Non-pigmented ciliary epithelial cell (primary cell): ENCODE measurements around the gene TC2N.
"Not testable (repeated sequence)": the region's sequence is repeated elsewhere in the genome, so short reads cannot be mapped to it uniquely, and the experiment has no call there.

ENCODE experiments used
- DNase-seq: peaks from one replicate; pipeline ENCODE4 v3.0.0-alpha.2; 2010; ENCODE audit warnings: low read depth

TC2N gene

DNA sequence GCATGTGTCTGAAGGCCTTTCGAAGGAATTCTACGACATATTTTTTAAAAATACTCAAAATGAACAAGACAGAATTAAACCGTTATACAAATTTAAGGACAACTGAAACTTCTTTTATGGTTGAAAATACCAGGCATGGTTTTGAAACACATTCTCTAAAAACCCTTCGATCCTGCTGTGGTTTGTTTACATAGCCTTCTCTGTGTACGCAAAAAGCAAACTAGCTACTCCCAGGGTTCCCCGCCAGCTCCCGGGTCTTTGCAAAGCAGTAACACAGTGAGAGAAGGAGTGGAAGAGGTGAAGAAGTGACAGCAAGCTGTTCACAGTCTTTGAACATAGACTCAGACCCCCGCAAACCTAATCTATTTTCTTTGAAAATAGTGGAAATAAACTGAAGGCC is 2.2 kb upstream of the TC2N start:
- no peak for DNase-seq

DNA sequence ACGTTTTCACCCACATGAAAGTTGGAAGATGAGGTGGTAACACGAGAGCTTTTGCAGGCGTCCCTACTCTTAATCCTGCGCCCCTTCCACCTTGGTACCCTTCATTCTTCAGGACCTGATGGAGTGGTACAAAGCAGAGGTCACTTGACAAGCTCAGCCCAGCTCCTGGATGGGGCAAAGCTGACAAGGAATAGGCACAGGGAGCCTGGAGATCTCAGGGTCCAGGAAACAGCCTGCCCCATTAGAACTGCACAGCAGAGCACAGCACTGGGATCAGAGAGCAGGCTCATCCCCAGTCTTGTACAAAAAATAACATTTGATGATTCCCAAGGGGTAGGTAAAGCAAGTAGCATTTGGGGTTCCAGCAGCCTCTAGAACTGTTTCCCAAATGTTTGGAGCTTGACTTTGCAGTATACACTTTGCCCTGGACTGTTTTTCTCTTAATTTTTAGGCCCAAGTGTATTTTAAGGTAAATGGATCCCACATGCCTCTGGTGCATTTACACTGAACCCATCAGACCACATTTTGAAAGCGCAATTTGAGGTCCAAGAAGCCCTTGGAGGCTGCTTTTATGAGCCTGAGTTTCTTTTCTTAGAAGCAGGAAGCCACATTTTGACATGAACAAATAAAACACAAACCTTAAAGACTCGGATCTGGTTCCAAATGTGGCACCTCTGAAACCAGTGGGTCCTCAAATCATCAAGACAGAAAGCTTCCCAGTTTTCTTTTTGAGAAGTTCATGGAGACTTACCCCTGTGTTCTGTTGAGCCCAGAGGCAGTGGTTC is 633 bp downstream of the TC2N start:
- no peak for DNase-seq

DNA sequence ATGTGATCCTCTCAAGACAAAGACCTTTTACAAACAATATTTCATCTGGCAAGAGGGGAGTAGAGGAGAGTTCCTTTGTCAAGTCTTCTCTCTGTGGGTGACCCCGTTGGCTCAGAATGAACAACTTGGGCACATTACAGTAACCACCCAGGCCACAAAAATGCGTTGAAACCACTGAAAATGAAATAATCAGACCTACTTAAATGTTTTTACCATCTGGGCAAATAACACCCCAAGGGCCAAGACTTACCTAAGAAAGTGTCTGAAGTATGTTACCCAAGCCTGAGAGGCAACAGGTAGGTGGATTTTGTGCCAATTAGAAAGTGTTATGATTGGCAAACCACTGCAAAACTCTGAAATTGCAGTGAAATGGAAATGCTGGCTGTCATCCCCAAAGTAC is 1.3 kb downstream of the TC2N start:
- no peak for DNase-seq

DNA sequence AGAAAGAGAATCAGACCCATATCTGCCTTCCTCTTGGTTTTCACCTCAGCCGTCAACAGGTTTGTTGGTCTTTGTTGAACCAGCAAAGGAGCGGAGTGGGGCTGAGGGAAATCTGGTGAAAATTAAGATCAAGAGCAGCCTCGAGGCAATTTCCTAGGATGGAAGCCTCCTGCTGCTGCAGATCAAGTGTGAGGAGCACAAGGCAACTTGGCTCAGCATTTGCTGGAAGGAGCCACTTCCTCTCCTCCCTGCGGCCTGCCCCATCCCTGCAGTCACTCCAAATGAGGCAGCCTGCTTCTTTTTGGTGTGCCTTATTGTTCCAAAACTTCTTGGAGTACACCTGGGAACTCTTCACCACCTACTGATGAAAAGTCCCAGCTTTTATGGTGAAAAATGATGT is 4.9 kb downstream of the TC2N start:
- DNase-seq: no peak

DNA sequence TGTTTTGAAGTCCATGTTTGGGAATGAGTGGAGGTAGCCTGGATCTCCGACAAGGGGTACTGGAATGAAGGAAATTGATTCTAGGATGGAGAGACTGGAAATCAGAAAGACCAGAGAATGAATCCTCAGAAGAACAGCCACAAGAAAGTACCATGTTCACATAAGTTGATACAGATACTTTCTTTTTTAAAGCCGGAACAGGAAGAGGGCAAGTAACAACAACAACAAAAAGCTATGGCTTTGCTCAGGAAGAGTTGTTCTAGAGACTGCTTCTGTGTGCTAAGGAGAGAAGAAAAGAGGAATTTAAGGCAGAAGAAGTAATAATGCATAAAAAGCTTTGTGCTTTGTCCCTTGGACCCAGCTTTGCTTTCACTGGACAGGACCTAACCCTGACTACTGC is 6.2 kb downstream of the TC2N start:
- DNase-seq: no peak

DNA sequence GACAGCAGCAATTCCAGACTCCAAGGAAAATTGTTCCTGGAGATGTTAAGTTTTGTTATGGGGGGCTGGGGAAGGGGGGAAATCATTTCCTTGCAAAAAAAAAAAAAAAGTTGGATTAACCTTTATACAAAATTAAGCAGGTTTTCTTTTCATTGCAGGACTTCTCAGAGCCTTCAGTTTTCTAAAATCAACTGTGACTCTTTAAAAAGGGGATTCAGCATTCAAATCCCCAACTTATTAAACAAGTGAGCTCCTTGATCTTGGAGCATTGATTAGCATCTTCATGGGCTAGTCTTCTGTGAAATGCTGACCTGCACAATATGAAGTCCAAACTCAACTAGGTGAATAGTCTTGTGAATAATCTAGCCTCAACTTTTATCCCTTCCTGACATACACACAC is 7.1 kb downstream of the TC2N start:
- no peak for DNase-seq

DNA sequence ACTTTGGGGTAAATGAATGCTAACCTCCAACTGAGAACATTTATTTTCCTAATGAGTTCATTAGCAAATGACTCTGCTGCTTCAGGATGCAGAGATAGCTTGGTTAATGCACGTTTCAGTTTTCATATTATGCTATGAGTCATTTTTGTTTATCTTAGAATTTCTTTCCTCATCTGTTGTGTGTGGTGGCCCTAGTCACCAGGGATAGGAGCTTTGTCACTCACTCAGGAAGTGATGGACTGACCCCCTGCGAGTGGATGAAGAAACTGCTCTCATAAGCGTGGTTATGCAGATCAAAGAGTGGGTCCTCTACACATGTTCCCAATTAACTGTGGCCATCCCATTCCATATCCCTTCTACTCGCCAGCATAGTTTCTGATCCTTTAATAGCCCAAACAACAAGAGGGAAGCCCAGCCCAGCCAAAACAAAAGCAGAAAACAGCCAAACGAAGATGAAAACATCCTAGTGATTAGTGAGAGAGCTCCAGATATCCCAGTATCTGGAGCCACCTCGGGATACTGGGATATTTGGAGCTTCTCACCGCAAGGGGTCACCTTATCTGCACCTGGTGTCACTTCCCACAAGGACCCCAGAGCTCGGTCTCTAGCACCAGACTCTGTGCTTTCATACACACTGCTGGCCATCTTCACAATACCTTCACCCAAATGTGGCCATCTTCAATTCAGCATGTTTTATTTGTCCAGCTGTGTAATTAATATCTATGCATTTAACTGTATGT is 8.6 kb downstream of the TC2N start:
- no peak for DNase-seq

DNA sequence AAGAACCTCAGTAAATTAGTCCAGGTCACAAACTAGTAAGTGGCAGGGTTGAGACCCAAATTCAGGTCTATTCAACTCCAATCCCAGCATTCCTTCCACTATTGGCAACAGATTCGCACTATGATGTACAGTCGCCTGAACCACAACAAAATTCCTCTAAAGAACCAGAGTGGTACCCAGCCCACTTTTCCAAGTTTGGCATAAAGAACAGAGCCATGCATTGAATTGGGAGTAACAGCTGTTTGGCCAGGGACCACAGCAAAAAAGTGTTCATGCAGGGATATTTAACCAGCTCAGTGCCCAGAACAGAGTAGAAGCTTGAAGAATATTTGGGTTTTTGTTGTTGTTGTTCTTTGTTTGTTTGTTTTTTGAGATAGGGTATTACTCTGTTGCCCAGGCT is 9.7 kb downstream of the TC2N start:
- no peak for DNase-seq

DNA sequence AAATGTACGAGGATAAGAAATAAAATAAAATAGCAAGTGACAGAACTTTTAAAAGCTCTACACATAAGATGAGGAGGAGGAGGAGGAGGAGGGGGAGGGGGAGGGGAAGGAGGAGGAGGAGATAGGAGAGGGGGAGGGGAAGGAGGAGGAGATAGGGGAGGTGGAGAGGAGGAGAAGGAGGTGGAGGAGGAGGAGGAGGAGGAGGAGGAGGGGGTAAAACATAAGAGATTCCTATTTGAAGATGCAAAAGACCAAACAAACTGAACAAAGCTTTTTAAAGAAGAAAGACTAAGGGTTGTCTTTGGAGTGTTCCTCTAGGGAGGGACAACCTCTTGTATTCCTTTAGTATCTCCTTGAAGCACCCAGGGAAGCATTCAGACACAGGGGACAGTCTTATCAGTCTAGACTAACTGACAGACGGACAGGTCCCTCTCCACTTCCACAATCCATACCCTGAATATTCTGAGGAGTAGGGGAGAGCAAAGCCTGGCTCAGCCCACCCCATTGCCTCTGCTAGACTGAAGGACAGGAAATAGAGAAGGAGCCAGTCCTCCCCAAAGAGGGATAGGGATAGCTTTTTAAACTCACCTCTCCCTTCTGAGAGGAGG is 12.9 kb downstream of the TC2N start:
- no peak for DNase-seq

DNA sequence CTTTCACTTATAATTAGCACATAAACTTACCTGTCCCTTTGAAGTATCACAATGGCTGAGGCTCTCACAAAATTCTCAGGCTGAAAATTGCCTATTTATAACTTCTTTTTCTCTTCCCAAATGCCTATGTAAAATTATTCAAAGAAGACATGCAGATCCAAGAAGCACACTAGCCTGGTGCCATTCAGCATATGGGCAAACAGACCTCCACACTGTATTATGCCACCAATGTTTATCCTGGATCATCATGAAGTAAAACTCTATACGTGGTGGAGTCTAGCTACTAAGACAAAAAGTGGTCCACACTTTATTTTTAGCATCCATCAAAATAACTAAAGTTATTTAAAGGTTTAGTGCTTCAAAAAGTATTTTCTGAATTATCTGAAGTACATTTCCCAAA is 15.8 kb downstream of the TC2N start:
- DNase-seq: no peak

DNA sequence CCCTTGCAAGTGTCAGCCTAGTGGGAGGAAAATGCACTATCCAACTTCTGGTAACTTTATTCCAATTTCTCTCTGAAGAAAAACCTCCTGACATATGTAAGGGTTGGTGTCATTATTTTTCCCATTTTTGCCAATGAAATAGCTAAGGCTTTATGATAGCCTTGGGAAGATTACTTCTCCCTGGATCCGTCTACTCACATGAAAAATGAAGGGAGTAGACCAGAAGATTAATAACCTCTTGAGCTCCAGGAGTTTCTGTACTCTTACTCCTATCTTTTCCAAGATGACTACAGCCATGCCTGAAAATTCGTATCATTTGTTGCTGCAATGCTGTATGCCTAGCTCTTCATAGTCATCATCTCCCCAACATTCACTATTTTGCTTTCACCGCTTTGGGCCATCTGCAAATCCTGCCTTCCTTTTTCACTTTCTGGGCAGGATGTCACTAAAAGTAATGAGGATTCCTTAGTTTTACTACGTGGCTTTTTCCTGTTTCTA is 18.8 kb downstream of the TC2N start:
- no peak for DNase-seq

DNA sequence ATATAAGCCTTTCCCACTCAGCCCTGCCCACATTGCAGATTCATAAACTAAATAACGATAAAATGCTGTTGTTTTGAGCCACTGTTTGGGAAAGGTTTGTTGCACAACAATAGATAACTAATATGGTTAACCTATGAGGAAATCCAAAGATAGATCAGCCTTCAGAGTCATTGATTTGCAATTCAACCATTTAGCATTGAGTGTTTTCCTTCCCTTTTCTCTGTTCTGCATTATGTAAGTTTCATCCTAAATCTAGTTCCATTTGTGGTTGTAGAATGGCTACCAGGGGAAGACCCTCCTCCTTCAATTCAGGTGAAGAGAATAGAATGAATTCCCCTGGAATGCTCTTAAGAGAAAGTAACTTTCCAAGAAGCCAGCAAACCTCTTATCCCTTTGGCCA is 19.6 kb downstream of the TC2N start:
- DNase-seq: no peak

DNA sequence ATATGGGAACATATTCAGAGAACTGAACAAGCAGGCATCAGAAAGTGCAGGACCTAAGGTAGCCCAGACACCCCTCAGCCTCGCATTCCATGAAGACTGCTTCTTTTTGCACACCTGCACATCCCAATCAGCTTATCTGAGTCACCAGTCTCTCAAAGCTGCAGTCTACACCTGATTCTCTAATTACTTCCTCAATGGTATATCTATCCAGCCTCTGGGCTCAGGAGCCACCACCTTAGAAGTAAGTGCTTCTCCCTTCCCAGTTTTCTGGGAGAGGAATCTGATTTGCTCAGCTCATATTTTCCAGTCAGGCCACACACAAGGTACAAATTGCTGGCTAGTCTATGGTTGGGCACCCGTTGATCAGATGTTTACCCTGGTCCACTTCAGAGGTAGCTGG is 21.7 kb downstream of the TC2N start:
- DNase-seq: no peak

DNA sequence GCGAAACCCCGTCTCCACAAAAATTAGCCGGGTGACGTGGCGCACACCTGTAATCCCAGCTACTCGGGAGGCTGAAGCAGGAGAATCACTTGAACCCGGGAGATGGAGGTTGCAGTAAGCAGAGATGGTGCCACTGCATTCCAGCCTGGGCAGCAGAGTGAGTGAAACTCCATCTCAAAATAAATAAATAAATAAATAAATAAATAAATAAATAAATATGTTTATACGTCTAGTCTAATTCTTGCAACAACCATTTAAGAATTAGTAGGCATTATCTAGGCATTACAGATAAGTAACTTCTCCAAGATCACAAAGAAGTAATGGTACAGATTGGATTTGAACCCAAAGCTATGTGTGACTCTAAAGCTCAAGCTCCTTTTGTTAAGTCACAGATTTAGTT is 22.3 kb downstream of the TC2N start:
- not testable (repeated sequence) for DNase-seq

DNA sequence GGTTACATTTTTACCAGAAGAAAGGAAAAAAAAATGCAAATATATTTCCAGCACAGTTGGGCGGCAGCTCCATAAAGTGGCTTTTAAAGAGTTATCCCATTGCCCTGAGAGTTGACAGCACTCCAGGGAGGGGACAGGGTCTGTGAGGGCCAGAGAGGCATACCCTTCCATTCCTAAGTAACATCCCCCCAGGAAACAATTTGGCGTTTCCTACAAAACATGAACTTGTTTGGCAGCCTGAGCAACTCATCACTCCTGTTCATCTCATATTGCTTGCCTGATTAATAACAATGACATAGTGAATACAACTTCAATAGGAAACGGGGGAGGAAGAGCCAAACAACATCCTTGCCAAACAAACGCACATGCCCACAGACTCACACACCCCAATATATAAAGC is 23.3 kb downstream of the TC2N start:
- DNase-seq: no peak

DNA sequence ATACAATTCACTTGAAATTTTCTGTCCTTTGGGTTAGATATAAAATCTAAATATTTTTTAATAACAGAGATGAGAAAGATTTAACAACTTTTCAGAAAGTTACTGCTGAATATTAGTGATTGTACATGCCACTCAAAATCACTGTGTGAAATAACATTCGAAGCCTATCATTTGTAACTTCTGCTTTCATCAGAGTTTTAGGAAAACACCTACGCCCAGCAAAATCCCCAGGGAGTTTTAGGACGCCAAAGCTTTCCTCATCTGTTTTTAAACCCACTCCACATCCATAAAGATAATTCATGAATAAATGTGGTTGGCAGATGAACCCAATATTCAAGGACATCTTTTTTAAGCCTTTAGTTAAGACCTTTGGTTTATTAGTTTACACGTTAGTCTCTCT is 23.9 kb downstream of the TC2N start:
- no peak for DNase-seq

DNA sequence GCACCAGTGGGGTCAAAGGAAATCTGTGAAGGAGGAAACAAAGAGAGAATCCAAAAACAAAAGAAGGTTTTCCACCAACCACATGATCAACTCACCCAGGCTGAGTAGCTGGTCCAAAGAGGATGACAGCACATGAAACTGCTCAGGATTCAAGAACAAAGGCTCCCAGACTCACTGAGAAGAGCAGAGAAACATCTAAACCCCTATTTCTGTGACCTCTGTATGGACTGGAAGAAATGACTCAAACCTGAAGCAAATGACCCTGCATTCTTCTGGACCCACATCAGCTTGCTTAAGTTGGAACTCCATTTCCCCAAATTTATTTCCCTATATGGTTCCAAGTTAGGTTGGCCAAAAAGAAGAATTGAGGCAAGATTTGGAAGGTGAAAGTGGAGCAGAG is 26.3 kb downstream of the TC2N start:
- DNase-seq: no peak

DNA sequence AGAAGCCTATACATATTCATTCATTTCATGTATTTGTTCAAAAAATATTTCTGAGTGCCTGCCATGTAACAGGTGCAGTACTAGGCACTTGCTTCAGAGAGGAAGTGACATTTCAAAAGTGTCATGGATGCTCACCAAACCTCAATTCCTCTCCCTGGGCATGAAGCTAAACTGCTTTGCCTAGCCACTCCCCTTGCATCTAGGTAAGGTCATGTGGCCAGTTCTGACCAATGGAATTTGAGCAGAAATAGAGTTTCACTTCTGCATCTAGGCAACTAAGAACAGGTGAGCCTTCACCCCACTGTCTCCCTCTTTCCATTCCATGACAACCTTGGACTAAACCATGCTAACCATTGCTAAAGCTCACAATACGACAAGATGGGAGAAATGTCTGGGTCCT is 27.6 kb downstream of the TC2N start:
- no peak for DNase-seq

DNA sequence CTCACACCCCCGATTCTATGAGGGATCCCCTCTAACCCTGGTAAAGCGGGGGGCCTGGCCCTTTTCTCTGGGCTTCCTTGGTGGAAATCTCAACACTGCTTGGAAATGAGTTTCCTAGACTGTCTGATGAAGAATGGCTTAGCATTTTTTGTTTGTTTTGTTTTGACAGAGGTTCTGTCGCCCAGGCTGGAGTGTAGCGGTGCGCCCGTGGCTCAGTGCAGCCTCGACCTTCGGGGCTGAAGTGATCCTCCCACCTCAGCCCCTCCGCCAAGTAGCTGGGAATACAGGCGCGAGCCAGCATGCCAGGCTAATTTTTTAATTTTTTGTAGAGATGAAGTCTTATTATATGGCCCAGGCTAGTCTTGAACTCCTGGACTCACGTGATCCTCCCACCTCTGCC is 30.3 kb downstream of the TC2N start:
- DNase-seq: no peak

DNA sequence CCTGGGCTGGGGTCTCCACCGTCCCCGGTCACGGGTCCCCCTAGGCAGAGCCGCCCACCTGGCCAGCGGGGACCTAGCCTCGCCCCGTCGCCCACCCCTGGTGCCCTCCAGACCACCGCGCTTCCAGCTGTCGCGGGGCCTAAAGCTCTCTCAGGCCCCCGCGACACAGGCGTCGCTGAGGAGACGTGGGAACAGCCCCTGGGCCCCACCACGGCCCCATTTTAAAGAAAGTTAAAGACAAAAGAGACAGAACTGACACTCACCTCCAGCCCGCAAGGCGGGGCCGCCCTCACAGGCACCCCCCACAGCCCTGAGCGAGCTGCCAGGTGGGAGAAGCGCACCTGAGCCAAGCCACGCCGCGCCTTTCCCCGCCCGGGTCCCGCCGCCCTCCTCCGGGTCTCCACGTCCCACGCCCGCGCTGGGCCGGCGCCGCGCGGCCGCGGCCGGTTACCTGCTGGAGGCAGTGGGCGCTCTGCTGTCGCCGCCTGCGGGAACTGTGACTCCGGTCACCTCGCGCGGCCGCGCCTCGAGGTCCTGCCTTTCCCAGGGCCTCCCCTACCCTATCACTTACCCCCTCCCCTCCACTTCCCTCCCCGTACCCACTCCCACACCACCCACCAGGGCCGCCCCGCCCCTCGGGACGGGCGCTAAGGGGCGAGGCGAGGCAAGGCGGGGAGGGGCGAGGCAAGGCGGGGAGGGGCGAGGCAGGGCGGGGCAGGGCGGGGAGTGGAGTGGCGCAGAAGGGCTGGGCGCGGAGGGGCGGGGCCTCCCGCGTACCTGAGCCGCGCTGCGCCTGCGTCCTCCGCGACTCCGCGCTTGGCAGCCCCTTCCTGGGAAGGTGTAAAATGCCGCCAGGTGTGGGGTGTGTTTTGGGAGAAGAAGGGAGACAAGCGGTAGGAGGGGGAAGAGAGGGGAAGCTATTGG is 31.2 kb downstream of the TC2N start:
- DNase-seq: no peak

DNA sequence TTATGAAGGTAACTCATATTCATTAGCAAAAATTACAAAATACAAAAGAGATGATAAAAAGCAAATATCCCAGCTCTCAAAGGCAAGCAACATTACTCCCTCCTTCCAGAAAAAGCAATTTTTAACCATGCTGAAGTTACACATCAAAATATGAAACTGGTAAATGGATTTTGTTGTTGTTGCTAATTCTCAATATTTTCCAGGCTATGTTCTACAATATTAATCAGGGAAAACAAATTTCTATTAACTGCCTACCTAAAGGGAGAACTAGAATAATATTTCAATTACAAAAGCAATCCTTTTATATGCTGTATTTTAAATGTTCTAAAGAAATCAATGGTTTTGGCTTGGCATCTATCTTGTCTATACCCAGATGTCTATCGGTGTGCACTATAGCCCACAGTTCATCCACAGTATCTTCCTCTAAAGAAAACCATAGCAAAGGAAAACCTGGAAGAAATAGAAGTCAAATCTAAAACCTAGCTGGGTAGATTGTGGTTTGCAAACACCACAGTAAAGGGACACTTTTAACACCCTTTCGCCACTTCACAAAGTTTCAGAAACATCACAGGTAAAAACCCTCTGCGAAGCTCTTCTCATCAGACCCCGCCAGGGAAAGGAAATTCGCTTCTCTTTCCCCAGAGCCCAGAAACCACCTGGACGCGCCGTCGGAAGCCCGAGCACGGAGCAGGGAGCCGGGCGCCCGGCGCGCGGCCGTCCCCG is 32.0 kb downstream of the TC2N start:
- no peak for DNase-seq

DNA sequence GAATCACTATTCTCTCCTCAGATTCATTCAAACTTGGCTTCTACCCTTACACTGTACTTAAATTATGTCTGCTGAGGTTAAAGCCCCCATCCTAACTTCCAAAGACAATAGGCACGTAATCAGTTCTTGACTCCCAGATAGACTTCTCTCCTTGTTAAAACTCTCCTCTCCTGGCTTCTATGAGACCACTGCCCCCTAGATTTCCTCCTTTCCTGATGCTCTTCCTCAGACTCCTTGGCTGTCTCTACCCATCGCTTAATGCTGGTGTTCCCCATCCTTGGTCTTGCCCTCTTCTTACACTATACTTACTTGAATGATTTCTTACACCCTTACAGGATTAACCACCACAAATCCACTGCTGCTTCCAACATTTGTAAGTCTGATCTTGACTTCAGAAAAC is 32.8 kb downstream of the TC2N start:
- DNase-seq: no peak
